Endothelial cell of umbilical vein (primary cell): ENCODE measurements around the gene ZP2. TPM values are rescaled to one million over a fixed set of nuclear protein-coding genes. Genes with fewer than 3 reads are reported as not detected.

ENCODE experiments used
- BruUV-seq: library from RNA; stranded (reverse); fragments of 400-500 nt; replicated peaks from 2 replicates; lab custom pipeline; 2021; lab: Mats Ljungman, UMichigan
- CTCF ChIA-PET: fragments of 300-600, 350-600 bp; sonication (Branson Sonifier 250); formaldehyde crosslinking; loops from one replicate; lab custom pipeline; 2021; ENCODE audit warnings: antibody characterized with exemption, inconsistent platforms; lab: Charles Lee
- POLR2A ChIA-PET: fragments of 300-600, 350-600 bp; sonication (Branson Sonifier 250); formaldehyde crosslinking; loops from one replicate; lab custom pipeline; 2021; ENCODE audit warnings: antibody characterized with exemption, inconsistent platforms; lab: Charles Lee
- DNase-seq: peaks from one replicate; pipeline ENCODE4 v3.0.0-alpha.2; 2011; ENCODE audit warnings: low read depth, low spot score
- FAIRE-seq: peaks from 2 replicates; lab custom pipeline; 2011; peaks lifted over from hg19 to GRCh38; lab: Jason Lieb, UNC
- H2AFZ ChIP-seq: 2 replicates; pipeline ENCODE4 v1.6.0; 2012; ENCODE audit warnings: low read depth, low read length, control low read depth, inconsistent platforms
- H3K27ac ChIP-seq: 2 replicates; pipeline ENCODE4 v1.5.1; 2011; ENCODE audit warnings: low read depth, mild to moderate bottlenecking, control low read depth, low read length, moderate library complexity; ENCODE audit not compliant: insufficient read depth
- H3K27me3 ChIP-seq, 2 experiments: 2 replicates each; pipeline versions ENCODE4 v1.6.0 to v1.6.1; 2011; ENCODE audit warnings: low read length in 2 of 2, mixed read lengths in 1 of 2; ENCODE audit not compliant: control insufficient read depth in 2 of 2, insufficient read depth in 2 of 2
- H3K36me3 ChIP-seq, 2 experiments: 2 replicates in 1 of 2; 3 replicates in 1 of 2; pipeline ENCODE4 v1.5.1; 2011; ENCODE audit warnings: low read length in 2 of 2, mild to moderate bottlenecking in 1 of 2, moderate library complexity in 1 of 2; ENCODE audit not compliant: control insufficient read depth in 2 of 2, insufficient read depth in 2 of 2; ENCODE audit errors: extremely low read depth in 1 of 2
- H3K4me1 ChIP-seq: 3 replicates; pipeline ENCODE4 v1.5.1; 2011; ENCODE audit warnings: mild to moderate bottlenecking, low read length; ENCODE audit not compliant: control insufficient read depth, insufficient read depth; ENCODE audit errors: extremely low read depth
- H3K4me2 ChIP-seq: 2 replicates; pipeline ENCODE4 v1.6.1; 2011; ENCODE audit warnings: low read length, control low read depth, mixed read lengths; ENCODE audit not compliant: insufficient read depth
- H3K4me3 ChIP-seq, 3 experiments: fragments of 200-600 bp in 1 of 3; sonication (generic), shearing (Covaris generic) in 1 of 3; replicated peaks in 1 of 3; 2 replicates each; pipeline ENCODE4 v1.5.1; 2011 to 2016; ENCODE audit warnings: control low read depth in 3 of 3, low read length in 3 of 3, mild to moderate bottlenecking in 2 of 3, inconsistent platforms in 1 of 3, low read depth in 1 of 3, moderate library complexity in 1 of 3; ENCODE audit not compliant: insufficient read depth in 1 of 3
- H3K79me2 ChIP-seq: 2 replicates; pipeline ENCODE4 v1.6.0; 2012; ENCODE audit warnings: low read length, inconsistent platforms; ENCODE audit not compliant: control insufficient read depth, insufficient read depth
- H3K9ac ChIP-seq: replicated peaks from 2 replicates; pipeline ENCODE3; 2011; ENCODE audit warnings: low read length, control low read depth; ENCODE audit not compliant: insufficient read depth; ENCODE audit errors: extremely low read depth
- H3K9me1 ChIP-seq: replicated peaks from 3 replicates; pipeline ENCODE4 v1.6.0; 2011; ENCODE audit warnings: mild to moderate bottlenecking, low read length; ENCODE audit not compliant: control insufficient read depth, insufficient read depth; ENCODE audit errors: extremely low read depth
- H3K9me3 ChIP-seq: replicated peaks from 2 replicates; pipeline ENCODE4 v1.5.1; 2012; ENCODE audit warnings: low read length, inconsistent platforms; ENCODE audit not compliant: control insufficient read depth, insufficient read depth
- H4K20me1 ChIP-seq: replicated peaks from 2 replicates; pipeline ENCODE3; 2011; ENCODE audit warnings: mild to moderate bottlenecking, low read length; ENCODE audit not compliant: control insufficient read depth, insufficient read depth; ENCODE audit errors: extremely low read depth
- CTCF ChIP-seq, 2 donors: IDR thresholded peaks; 1 replicate in 1 of 2; 2 replicates in 1 of 2; pipeline ENCODE4 v1.5.1; 2011; ENCODE audit warnings: low read length in 2 of 2, mild to moderate bottlenecking in 2 of 2, moderate library complexity in 2 of 2, control low read depth in 1 of 2, inconsistent platforms in 1 of 2, low read depth in 1 of 2; ENCODE audit not compliant: insufficient read depth in 1 of 2; ENCODE audit errors: extremely low read depth in 1 of 2
- EZH2 ChIP-seq: IDR thresholded peaks from 2 replicates; pipeline ENCODE4 v1.6.1; 2012; ENCODE audit warnings: borderline replicate concordance, low read depth, mild to moderate bottlenecking, moderate library complexity, low read length, inconsistent platforms; ENCODE audit not compliant: severe bottlenecking
- FOS ChIP-seq: IDR thresholded peaks from 2 replicates; pipeline ENCODE4 v1.6.1; 2011; ENCODE audit warnings: mild to moderate bottlenecking, low read length, moderate library complexity, borderline replicate concordance; ENCODE audit not compliant: insufficient read depth
- GATA2 ChIP-seq: IDR thresholded peaks from 2 replicates; pipeline ENCODE4 v1.7.0; 2011; ENCODE audit warnings: low read depth, mild to moderate bottlenecking, moderate library complexity, mixed read lengths, low read length; ENCODE audit not compliant: insufficient read length, insufficient read depth
- JUN ChIP-seq: IDR thresholded peaks from 2 replicates; pipeline ENCODE4 v1.6.1; 2011; ENCODE audit warnings: borderline replicate concordance, low read depth; ENCODE audit not compliant: insufficient read length, insufficient read depth
- MAX ChIP-seq: IDR thresholded peaks from 2 replicates; pipeline ENCODE4 v1.6.1; 2011; ENCODE audit not compliant: insufficient read depth, insufficient read length
- MYC ChIP-seq: IDR thresholded peaks from one replicate; pipeline ENCODE4 v1.6.1; 2011; ENCODE audit warnings: mild to moderate bottlenecking, low read depth, low read length
- POLR2A ChIP-seq: IDR thresholded peaks from 2 replicates; pipeline ENCODE4 v1.6.1; 2012; ENCODE audit warnings: low read depth, mild to moderate bottlenecking, control low read depth, low read length
- POLR2AphosphoS5 ChIP-seq: IDR thresholded peaks from 2 replicates; pipeline ENCODE4 v1.6.1; 2012; ENCODE audit warnings: low read depth, mild to moderate bottlenecking, control low read depth, low read length, moderate library complexity; ENCODE audit not compliant: insufficient read depth
- dilution Hi-C: fragments of 300-500 bp; cut with MboI; formaldehyde crosslinking; loops from one replicate; pipeline ENCODE4 v1.15.0; 2019; ENCODE audit warnings: low sequenced_read_pairs; ENCODE audit not compliant: extremely low pct_ligation_motif_present
- intact Hi-C: fragments of 100-400 bp; cut with micrococcal nuclease; formaldehyde crosslinking; loops from one replicate; pipeline ENCODE4 v1.10.0; 2022
- polyA plus RNA-seq, 4 experiments: library from polyadenylated mRNA; depleted of rRNA in 3 of 4; stranded (reverse) in 3 of 4; unstranded in 1 of 4; fragments of >200 nt; gene quantifications; 2 replicates each; pipeline versions ENCODE4 v1.2.1 to v1.2.3, GENCODE V29; 2011 to 2012; ENCODE audit warnings: missing spikeins in 1 of 4
- total RNA-seq: library from RNA; stranded (reverse); gene quantifications from 2 replicates; pipeline ENCODE4 v1.2.3, GENCODE V29; 2021

Gene ZP2
- total and polyA plus RNA-seq, 2 donors (not counting 3 experiments of a cell fraction or from before 2014, with no cell fraction given) = not detected

- FAIRE-seq (no peak), DNase-seq (no peak)
- H3K9ac ChIP-seq = no peak overlapping the region
- no peak overlapping the region for H3K27ac ChIP-seq
- H2AFZ ChIP-seq = no peak overlapping the region
- no peaks in the 10 kb centered on the region for H3K9me1 ChIP-seq
- POLR2A ChIA-PET = no interaction called here
- H3K79me2 ChIP-seq = no peaks in the 10 kb centered on the region
- no peaks in the 10 kb centered on the region for H3K36me3 ChIP-seq
- no peak overlapping the region for H3K4me3 ChIP-seq
- H4K20me1 ChIP-seq = no peaks in the 10 kb centered on the region
- dilution Hi-C loops = no loop called here
- CTCF ChIA-PET = no interaction called here
- H3K9me3 ChIP-seq = no peaks in the 10 kb centered on the region
- H3K4me2 ChIP-seq = no peak overlapping the region
- H3K4me1 ChIP-seq = no peaks in the 10 kb centered on the region
- peaks cover 3 to 5% of the 10 kb centered on the region in 2 experiments for H3K27me3 ChIP-seq
- intact Hi-C loops = no loop called here
- TF ChIP-seq POLR2A (no peak), GATA2 (no peak), MYC (no peak), JUN (no peak), MAX (no peak), POLR2AphosphoS5 (no peak), EZH2 (no peak), FOS (no peak), CTCF (IDR thresholded peaks at IDR 0.05; ENCODE audit: extremely low read depth in 1 of 2, insufficient read depth in 1 of 2, low read depth in 1 of 2, low read length in 2 of 2) (no peak)
- no TSS peak for BruUV-seq
These were observed 4.8 kb downstream of the ZP2 start for GRCh38 chr16:21206550-21206949.
